ENCODE measurements around the gene ZSCAN31. TPM values are rescaled to one million over a fixed set of nuclear protein-coding genes. Genes with fewer than 3 reads are reported as not detected.
"Not testable (repeated sequence)": the region's sequence is repeated elsewhere in the genome, so short reads cannot be mapped to it uniquely, and the experiment has no call there.

ZSCAN31 gene
- total RNA-seq, result 8.1 TPM
- long read RNA-seq, transcript ZSCAN31-201 (4 exons, 2,619 nt), result major isoform, 11 of 15 reads
- long read RNA-seq, partial matches to known transcripts, result 0 of 15 reads
- long read RNA-seq, other reads (novel, unspliced or antisense), result 1 of 15 reads

DNA sequence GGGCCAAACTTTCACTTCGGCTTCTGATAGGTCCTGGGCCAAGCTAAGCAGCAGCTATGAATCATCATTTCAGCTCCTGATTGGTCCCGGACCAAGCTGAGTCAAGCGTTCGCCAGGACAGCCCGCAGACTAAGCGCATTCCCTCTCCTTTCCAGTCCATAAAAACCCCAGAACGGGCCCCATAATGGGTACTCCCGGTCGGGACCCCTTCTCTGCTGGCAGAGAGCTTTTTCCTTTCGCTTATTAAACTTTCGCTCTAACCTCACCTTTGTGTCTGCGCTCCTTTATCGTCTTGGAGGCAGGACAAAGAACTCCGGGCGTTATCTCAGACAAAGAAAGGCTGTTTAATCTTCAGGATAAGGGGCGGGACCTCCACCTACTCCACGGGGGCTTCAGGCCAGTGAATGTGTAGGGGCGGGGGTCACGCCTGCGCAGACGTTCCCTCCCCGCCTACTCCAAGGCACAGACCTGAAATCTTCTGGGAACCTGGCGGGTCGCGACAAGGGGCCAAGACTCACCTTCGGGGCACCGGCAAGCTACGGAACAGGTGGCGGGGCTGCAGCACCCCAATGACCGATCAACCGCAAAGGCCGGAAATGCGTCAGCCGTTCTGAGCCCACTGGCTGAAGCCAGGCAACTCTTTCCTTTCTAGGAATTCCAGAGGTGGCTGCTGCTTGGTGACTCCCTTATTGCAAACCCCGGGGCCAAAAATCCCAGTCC, at the start of gene ZSCAN31:
Gene ZSCAN31, minus strand, starts transcription at position 585 of the 720 bp plus-strand sequence. CDS start 6,465 bp downstream, outside the sequence.
- ATAC-seq (ENCODE audit: poor library complexity), result peak; percentile 98
- intact Hi-C loops (cut with DNase I), result no loop called here
- peak; percentile 95 for DNase-seq

DNA sequence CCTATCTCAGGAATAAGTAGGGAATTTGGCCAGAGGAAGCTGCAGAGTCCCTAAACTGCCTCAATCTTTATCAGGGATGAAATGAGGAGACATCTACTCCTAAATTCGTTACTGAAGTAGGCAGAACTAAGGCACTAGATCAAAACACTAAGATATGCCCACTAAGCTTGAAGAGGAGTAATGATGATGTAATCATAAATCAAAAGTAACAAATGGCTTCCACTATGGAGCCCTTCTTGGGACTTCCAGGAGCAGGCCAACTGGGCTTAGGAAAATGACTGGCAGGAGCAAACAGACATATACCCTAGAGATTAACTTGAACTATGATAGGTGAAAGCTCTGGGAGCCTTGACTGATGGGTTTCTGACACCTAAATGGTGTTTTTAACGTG, 48.2 kb upstream of the ZSCAN31 start:
- ATAC-seq (ENCODE audit: poor library complexity) (no peak), DNase-seq (no peak)
- intact Hi-C loops (cut with DNase I), result no loop called here

GRCh38 chr6:28383235-28384142, 47.5 kb upstream of the ZSCAN31 start:
- intact Hi-C loops (cut with DNase I), result no loop called here
- peak; percentile 99 for ATAC-seq (ENCODE audit: poor library complexity)

GRCh38 chr6:28380381-28380780, 44.4 kb upstream of the ZSCAN31 start:
- ATAC-seq (ENCODE audit: poor library complexity) (no peak), DNase-seq (no peak)
- intact Hi-C loops (cut with DNase I), result no loop called here

More at GRCh38 chr6:28383235-28384142, 47.5 kb upstream of the ZSCAN31 start:
- DNase-seq, result peak; percentile 91

DNA sequence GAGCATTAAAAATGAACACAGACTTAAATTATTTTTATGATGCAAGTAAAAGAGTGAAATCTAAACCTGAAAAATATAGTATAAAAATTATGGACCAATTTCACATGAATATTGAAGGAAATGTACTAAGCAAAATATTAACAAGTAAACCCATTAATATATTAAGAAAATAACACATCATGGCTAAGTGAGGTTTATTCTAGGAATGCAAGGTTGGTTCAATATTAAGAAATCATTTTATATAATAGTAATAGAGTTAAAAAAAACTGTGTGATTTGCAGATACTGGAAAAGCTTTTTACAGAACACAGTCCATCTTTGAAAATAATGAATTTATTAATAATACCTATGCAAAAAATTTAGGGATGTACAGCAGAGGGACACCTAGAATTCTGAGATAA, 42.7 kb upstream of the ZSCAN31 start:
- ATAC-seq (ENCODE audit: poor library complexity), result no peak
- no peak for DNase-seq
- intact Hi-C loops (cut with DNase I), result no loop called here

- ATAC-seq (ENCODE audit: poor library complexity) (no peak), DNase-seq (no peak)
- intact Hi-C loops (cut with DNase I), result no loop called here
Measured at GRCh38 chr6:28377879-28378278, 41.9 kb upstream of the ZSCAN31 start.

GRCh38 chr6:28373925-28374324, 38.0 kb upstream of the ZSCAN31 start:
- ATAC-seq (ENCODE audit: poor library complexity), result no peak
- intact Hi-C loops (cut with DNase I), result no loop called here
- no peak for DNase-seq

- intact Hi-C loops (cut with DNase I), result no loop called here
- ATAC-seq (ENCODE audit: poor library complexity), result no peak
- DNase-seq, result no peak
Measured at GRCh38 chr6:28371706-28372451, 35.9 kb upstream of the ZSCAN31 start.

- intact Hi-C loops (cut with DNase I), result no loop called here
- ATAC-seq (ENCODE audit: poor library complexity), result no peak
- DNase-seq, result no peak
Measured at GRCh38 chr6:28371280-28371679, 35.3 kb upstream of the ZSCAN31 start.

DNA sequence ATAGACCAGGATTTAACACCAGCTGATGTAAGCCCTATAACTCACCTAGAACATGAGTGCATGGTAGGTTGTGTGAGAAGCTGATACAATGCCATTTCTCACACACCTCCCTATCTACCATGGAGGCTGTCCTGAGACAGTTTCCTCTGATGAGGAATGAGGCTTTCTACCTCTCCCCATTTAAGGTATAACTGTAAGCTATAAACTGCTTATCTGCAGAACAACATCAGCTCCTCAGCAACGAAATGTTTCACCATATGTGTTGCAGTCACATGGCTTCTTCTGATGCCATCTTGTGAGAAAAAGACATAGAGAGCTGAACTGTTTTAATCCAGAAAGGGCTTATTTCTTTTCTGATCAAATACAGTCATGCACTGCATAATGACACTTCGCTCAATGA, 34.5 kb upstream of the ZSCAN31 start:
- intact Hi-C loops (cut with DNase I), result no loop called here
- ATAC-seq (ENCODE audit: poor library complexity) (no peak), DNase-seq (no peak)

- intact Hi-C loops (cut with DNase I), result no loop called here
- ATAC-seq (ENCODE audit: poor library complexity), result no peak
- DNase-seq, result no peak
Measured at GRCh38 chr6:28369463-28369862, 33.5 kb upstream of the ZSCAN31 start.

DNA sequence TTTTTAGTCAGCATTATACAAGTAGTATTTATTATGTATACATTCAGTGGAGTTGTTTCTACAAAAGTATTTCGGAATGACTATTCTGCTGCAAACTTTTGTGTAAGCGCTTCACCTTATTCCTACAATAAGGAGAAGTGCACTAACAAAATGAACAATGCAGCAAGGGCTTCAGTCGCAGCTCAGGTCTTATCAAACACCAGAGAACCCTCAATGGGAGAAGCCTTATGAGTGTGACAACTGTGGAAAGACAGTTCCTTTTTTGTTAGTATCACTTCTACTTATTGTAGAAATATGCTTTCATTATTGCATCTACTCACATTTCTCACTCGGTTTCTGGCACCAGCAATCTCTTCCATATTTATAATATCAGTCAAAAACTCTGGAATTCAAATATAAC, 32.6 kb upstream of the ZSCAN31 start:
- no peak for DNase-seq
- intact Hi-C loops (cut with DNase I), result no loop called here
- ATAC-seq (ENCODE audit: poor library complexity), result no peak

DNA sequence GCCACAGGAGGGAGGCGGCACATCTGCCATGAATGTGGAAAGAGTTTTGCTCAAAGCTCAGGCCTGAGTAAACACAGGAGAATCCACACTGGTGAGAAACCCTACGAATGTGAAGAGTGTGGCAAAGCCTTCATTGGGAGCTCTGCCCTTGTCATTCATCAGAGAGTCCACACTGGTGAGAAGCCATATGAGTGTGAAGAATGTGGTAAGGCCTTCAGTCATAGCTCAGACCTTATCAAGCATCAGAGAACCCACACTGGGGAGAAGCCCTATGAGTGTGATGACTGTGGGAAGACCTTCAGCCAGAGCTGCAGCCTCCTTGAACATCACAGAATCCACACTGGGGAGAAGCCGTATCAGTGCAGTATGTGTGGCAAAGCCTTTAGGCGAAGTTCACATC, 29.6 kb upstream of the ZSCAN31 start:
- intact Hi-C loops (cut with DNase I); ATAC-seq (ENCODE audit: poor library complexity); DNase-seq: not testable (repeated sequence)

GRCh38 chr6:28360961-28361360, 25.0 kb upstream of the ZSCAN31 start:
- ATAC-seq (ENCODE audit: poor library complexity), result no peak
- intact Hi-C loops (cut with DNase I), result no loop called here
- no peak for DNase-seq

GRCh38 chr6:28359562-28359961, 23.6 kb upstream of the ZSCAN31 start:
- intact Hi-C loops (cut with DNase I), result loop anchor here (10.0 kb wide), 1 partner anchor 135 kb away; the partner anchor contains the start of gene ZSCAN9
- DNase-seq; ATAC-seq (ENCODE audit: poor library complexity): not testable (repeated sequence)

DNA sequence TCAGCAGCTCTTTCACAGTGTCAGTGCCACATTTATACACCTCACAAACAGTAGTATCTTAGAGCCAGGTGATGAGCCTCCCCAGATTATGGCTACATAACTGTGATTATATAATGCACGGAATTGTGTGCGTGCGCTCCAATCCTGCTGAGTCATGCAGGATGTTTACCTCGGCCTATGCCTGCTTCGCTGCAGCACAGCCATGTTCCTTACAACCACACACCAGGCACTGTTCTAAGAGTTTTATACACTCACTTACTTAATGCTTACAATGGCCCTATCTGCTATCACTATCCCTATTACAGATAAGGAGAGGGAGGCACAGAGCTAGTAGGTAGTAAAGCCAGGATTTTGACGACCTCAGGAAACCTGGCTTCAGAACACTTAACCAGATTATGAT, 21.1 kb upstream of the ZSCAN31 start:
- intact Hi-C loops (cut with DNase I), result loop anchor here (10.0 kb wide), 1 partner anchor 132 kb away; the partner anchor contains the start of gene ZSCAN9
- ATAC-seq (ENCODE audit: poor library complexity), result no peak
- no peak for DNase-seq

DNA sequence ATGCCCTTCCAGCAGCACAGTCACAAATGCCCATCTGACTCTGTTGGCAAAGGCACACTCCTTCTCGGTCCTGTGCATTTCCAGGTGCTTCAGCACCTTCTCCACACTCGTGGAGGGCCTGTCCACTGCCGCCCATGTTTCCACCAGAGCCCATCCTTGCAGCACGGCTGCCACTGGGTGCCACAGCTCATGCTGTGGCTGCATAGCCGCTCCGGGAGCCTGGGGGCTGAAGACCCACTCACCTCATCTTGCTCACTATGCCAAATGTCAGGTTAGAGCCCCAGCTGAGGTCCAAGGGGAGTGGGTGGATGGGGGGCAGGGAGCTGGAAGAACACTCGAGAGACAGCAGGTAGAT, 20.7 kb upstream of the ZSCAN31 start:
- DNase-seq (no peak), ATAC-seq (ENCODE audit: poor library complexity) (no peak)
- intact Hi-C loops (cut with DNase I), result loop anchor here (10.0 kb wide), 1 partner anchor 132 kb away; the partner anchor contains the start of gene ZSCAN9

DNA sequence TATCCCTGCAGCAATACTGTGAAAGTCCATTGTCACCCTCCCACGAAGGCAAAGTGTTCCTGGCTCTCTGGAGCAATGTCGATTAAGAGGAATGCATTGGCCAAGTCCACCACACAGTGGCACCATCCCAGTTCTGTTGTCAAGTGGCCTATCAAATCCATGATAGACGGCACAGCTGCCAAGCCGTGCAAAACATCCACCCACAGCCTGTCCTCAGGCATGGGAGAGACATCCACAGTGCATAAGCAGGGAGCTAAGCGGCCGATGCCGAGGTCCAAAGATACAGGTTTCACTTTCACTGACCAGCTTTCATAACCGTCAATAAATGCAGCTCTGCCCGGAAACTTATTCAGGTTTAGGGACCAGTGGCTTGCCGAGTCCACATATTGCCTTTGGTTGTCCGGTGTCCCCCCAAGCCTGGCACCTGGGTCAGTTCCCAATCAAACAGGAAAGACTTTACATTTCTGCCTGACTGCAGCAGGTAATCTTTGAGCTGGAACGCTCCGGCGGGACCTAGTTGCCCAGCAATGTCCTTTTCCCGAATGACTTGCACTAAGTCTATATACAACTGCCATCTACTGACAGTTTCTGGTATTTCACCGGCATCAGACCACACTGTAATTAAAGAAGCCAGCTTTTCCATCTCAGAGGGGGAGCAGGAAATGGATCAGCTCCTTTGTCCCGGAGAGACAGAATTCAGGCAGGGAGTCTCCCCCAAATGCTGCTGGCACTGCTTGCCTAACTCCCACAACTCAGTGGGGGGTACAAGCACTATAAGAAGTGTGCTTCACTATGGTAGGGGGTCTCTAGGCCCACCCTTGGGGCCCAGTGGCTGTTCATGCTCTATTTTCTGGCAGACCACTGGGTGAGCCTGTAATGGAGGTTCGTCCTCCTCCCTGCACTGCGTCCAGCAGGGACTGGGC, 20.1 kb upstream of the ZSCAN31 start:
- ATAC-seq (ENCODE audit: poor library complexity) (peak; percentile 96), DNase-seq (peak; percentile 78)
- intact Hi-C loops (cut with DNase I), result loop anchor here (10.0 kb wide), 1 partner anchor 131 kb away; the partner anchor contains the start of gene ZSCAN9
